Caco-2 (cell line): Measurements from ENCODE around the gene ALG12. TPM values are rescaled to one million over a fixed set of nuclear protein-coding genes. Genes with fewer than 3 reads are reported as not detected.

Source experiments
- BruUV-seq: library from RNA; stranded (reverse); fragments of 400-500 nt; replicated peaks from 2 replicates; lab custom pipeline; 2021; lab: Mats Ljungman, UMichigan
- CTCF ChIA-PET: fragments of 300-600 bp; sonication (Branson Sonifier 250); formaldehyde crosslinking; loops from one replicate; lab custom pipeline; 2022; ENCODE audit warnings: antibody characterized with exemption; lab: Charles Lee
- POLR2A ChIA-PET: fragments of 300-600 bp; sonication (Branson Sonifier 250); formaldehyde crosslinking; loops from one replicate; lab custom pipeline; 2022; ENCODE audit warnings: antibody characterized with exemption; lab: Charles Lee
- DNase-seq, 2 experiments: peaks; one replicate each; pipeline versions ENCODE4 v3.0.0 to v3.0.0-alpha.2; 2020 to 2022
- H3K27me3 ChIP-seq: replicated peaks from 2 replicates; pipeline ENCODE4 v1.6.0; 2011; ENCODE audit warnings: low read length; ENCODE audit not compliant: control insufficient read depth, insufficient read depth
- H3K36me3 ChIP-seq: 2 replicates; pipeline ENCODE4 v1.5.1; 2011; ENCODE audit warnings: low read length; ENCODE audit not compliant: control insufficient read depth, insufficient read depth
- H3K4me1 ChIP-seq: fragments of 250-450 bp; sonication (Bioruptor Pico); 2 replicates; pipeline ENCODE4 v1.5.1; 2020; ENCODE audit warnings: mild to moderate bottlenecking
- H3K4me3 ChIP-seq: 2 replicates; pipeline ENCODE4 v1.5.1; 2011; ENCODE audit warnings: low read depth, mild to moderate bottlenecking, control low read depth, low read length
- H3K9me3 ChIP-seq: fragments of 250-450 bp; sonication (Bioruptor Pico); 2 replicates; pipeline ENCODE4 v1.5.1; 2020; ENCODE audit warnings: mild to moderate bottlenecking, moderate library complexity
- H3K27ac Mint-ChIP-seq: one replicate; pipeline ENCODE4 v1.8.0; 2022; ENCODE audit warnings: mixed read lengths; ENCODE audit not compliant: unreplicated experiment
- H3K27me3 Mint-ChIP-seq: one replicate; pipeline ENCODE4 v1.8.0; 2022; ENCODE audit warnings: mixed read lengths; ENCODE audit not compliant: insufficient read depth, unreplicated experiment
- H3K36me3 Mint-ChIP-seq: one replicate; pipeline ENCODE4 v1.8.0; 2022; ENCODE audit warnings: mild to moderate bottlenecking, mixed read lengths; ENCODE audit not compliant: insufficient read depth, unreplicated experiment
- H3K4me1 Mint-ChIP-seq: one replicate; pipeline ENCODE4 v1.8.0; 2022; ENCODE audit warnings: low read depth, mixed read lengths; ENCODE audit not compliant: unreplicated experiment
- H3K4me3 Mint-ChIP-seq: one replicate; pipeline ENCODE4 v1.8.0; 2022; ENCODE audit warnings: mild to moderate bottlenecking, moderate library complexity, mixed read lengths; ENCODE audit not compliant: unreplicated experiment
- H3K9me3 Mint-ChIP-seq: one replicate; pipeline ENCODE4 v1.8.0; 2022; ENCODE audit warnings: mixed read lengths; ENCODE audit not compliant: unreplicated experiment
- CTCF ChIP-seq, 2 experiments: fragments of 200-600 bp in 1 of 2; IDR thresholded peaks; 1 replicate in 1 of 2; 2 replicates in 1 of 2; pipeline versions ENCODE4 v1.5.1 to v1.8.0; 2011 to 2022; ENCODE audit warnings: antibody characterized with exemption in 1 of 2, control low read depth in 1 of 2, inconsistent platforms in 1 of 2, low read depth in 1 of 2, low read length in 1 of 2, mild to moderate bottlenecking in 1 of 2, moderate library complexity in 1 of 2; ENCODE audit not compliant: insufficient read depth in 1 of 2, severe bottlenecking in 1 of 2, unreplicated experiment in 1 of 2
- intact Hi-C: fragments of 100-400 bp; cut with micrococcal nuclease; formaldehyde crosslinking; loops from one replicate; pipeline ENCODE4 v1.10.0; 2022; ENCODE audit not compliant: unreplicated experiment
- total RNA-seq: library from RNA; stranded (reverse); gene quantifications from 2 replicates; pipeline ENCODE4 v1.2.3, GENCODE V29; 2022

ALG12 gene
- total RNA-seq, 1 experiment from 2014 or later, result 35.7 TPM

GRCh38 chr22:49959782-49960158 is 41.5 kb upstream of the ALG12 start:
- TSS peak; percentile 92 for BruUV-seq
- Mint-ChIP-seq H3K27me3 (no peaks in the 10 kb centered on the region), H3K36me3 (peaks cover 46% of the 10 kb centered on the region), H3K9me3 (no peaks in the 10 kb centered on the region), H3K4me1 (peaks cover 7% of the 10 kb centered on the region), H3K27ac (peak overlapping the region; percentile 92), H3K4me3 (peak overlapping the region; percentile 82)
- Histone ChIP-seq H3K9me3 (no peaks in the 10 kb centered on the region), H3K36me3 (peaks cover 4% of the 10 kb centered on the region), H3K4me3 (peak overlapping the region; percentile 80), H3K4me1 (peaks cover 41% of the 10 kb centered on the region), H3K27me3 (no peaks in the 10 kb centered on the region)
- ChIA-PET POLR2A (interaction anchor here (1.0 to 3.3 kb wide), 2 partner anchors 8 to 29 kb away, joined by 3 to 25 read pairs; no protein-coding TSS in a partner anchor), CTCF (interaction anchor here (0.8 to 1.5 kb wide), 2 partner anchors 29 to 71 kb away, joined by 3 to 4 read pairs; no protein-coding TSS in a partner anchor)
- intact Hi-C loops, result no loop called here
- TF ChIP-seq CTCF (IDR thresholded peaks at IDR 0.05; ENCODE audit: insufficient read depth in 1 of 2, low read depth in 1 of 2, low read length in 1 of 2, severe bottlenecking in 1 of 2, unreplicated experiment in 1 of 2), result no peak
- DNase-seq, result peak in 1 of 2 experiments; percentile 68

GRCh38 chr22:49958931-49959781 is 40.9 kb upstream of the ALG12 start:
- Mint-ChIP-seq H3K9me3 (no peaks in the 10 kb centered on the region), H3K4me3 (peak overlapping the region; percentile 82), H3K4me1 (peaks cover 7% of the 10 kb centered on the region), H3K27me3 (no peaks in the 10 kb centered on the region), H3K27ac (peak overlapping the region; percentile 92), H3K36me3 (peaks cover 40% of the 10 kb centered on the region)
- no peaks in the 10 kb centered on the region for H3K9me3 ChIP-seq
- BruUV-seq, result no TSS peak
- peaks cover 43% of the 10 kb centered on the region for H3K4me1 ChIP-seq
- intact Hi-C loops, result no loop called here
- DNase-seq, result peak in 1 of 2 experiments; percentile 37
- H3K36me3 ChIP-seq, result peaks cover 4% of the 10 kb centered on the region
- CTCF ChIA-PET, result interaction anchor here (0.6 to 0.8 kb wide), 2 partner anchors 15 to 71 kb away, joined by 3 read pairs; no protein-coding TSS in a partner anchor
- TF ChIP-seq CTCF (IDR thresholded peaks at IDR 0.05; ENCODE audit: insufficient read depth in 1 of 2, low read depth in 1 of 2, low read length in 1 of 2, severe bottlenecking in 1 of 2, unreplicated experiment in 1 of 2), result no peak
- H3K4me3 ChIP-seq, result peak overlapping the region; percentile 80
- H3K27me3 ChIP-seq, result no peaks in the 10 kb centered on the region
- POLR2A ChIA-PET, result interaction anchor here (0.6 to 3.3 kb wide), 2 partner anchors 7 to 16 kb away, joined by 3 to 25 read pairs; no protein-coding TSS in a partner anchor

- no TSS peak for BruUV-seq
- H3K9me3 ChIP-seq, result no peaks in the 10 kb centered on the region
- Mint-ChIP-seq H3K36me3 (peaks cover 32% of the 10 kb centered on the region), H3K27ac (peak overlapping the region; percentile 92), H3K4me1 (peaks cover 7% of the 10 kb centered on the region), H3K4me3 (peak overlapping the region; percentile 82), H3K9me3 (no peaks in the 10 kb centered on the region), H3K27me3 (no peaks in the 10 kb centered on the region)
- DNase-seq, result no peak
- peaks cover 49% of the 10 kb centered on the region for H3K4me1 ChIP-seq
- H3K27me3 ChIP-seq, result no peaks in the 10 kb centered on the region
- peaks cover 4% of the 10 kb centered on the region for H3K36me3 ChIP-seq
- TF ChIP-seq CTCF (IDR thresholded peaks at IDR 0.05; ENCODE audit: insufficient read depth in 1 of 2, low read depth in 1 of 2, low read length in 1 of 2, severe bottlenecking in 1 of 2, unreplicated experiment in 1 of 2), result no peak
- intact Hi-C loops, result no loop called here
- POLR2A ChIA-PET, result interaction anchor here (0.6 kb wide), 1 partner anchor 15 kb away, joined by 3 read pairs; no protein-coding TSS in a partner anchor
- no peak overlapping the region for H3K4me3 ChIP-seq
- CTCF ChIA-PET, result no interaction called here
Observed at GRCh38 chr22:49958366-49958921, 40.2 kb upstream of the ALG12 start.
